A673 (cell line): ENCODE measurements around the gene RPGR. TPM values are rescaled to one million over a fixed set of nuclear protein-coding genes. Genes with fewer than 3 reads are reported as not detected.

Experiments used
- BruUV-seq: library from RNA; stranded (reverse); fragments of 400-500 nt; replicated peaks from 2 replicates; lab custom pipeline; 2021; lab: Mats Ljungman, UMichigan
- CTCF ChIA-PET: fragments of 300-600 bp; sonication (Branson Sonifier 250); formaldehyde crosslinking; loops from one replicate; lab custom pipeline; 2022; ENCODE audit warnings: antibody characterized with exemption; lab: Charles Lee
- POLR2A ChIA-PET: fragments of 300-600 bp; sonication (Branson Sonifier 250); formaldehyde crosslinking; loops from one replicate; lab custom pipeline; 2022; ENCODE audit warnings: antibody characterized with exemption; ENCODE audit not compliant: low non-redundant PET; lab: Charles Lee
- DNase-seq: peaks from one replicate; pipeline ENCODE4 v3.0.0-alpha.2; 2015; ENCODE audit warnings: low spot score
- H3K27ac ChIP-seq: fragments of 200-600 bp; sonication (generic); 2 replicates; pipeline ENCODE4 v1.5.1; 2016; ENCODE audit warnings: mixed run types, low read depth, mild to moderate bottlenecking, mixed read lengths, antibody characterized with exemption, low read length; ENCODE audit not compliant: poor library complexity, severe bottlenecking
- H3K27me3 ChIP-seq: fragments of 200-600 bp; sonication (generic); replicated peaks from 2 replicates; pipeline ENCODE4 v1.6.1; 2017; ENCODE audit warnings: mixed run types, low read depth, mild to moderate bottlenecking, mixed read lengths, antibody characterized with exemption, low read length; ENCODE audit not compliant: insufficient read depth, poor library complexity
- H3K36me3 ChIP-seq: fragments of 200-600 bp; sonication (generic); 2 replicates; pipeline ENCODE4 v1.6.1; 2016; ENCODE audit warnings: mixed run types, mild to moderate bottlenecking, mixed read lengths, antibody characterized with exemption, low read length; ENCODE audit not compliant: insufficient read depth, poor library complexity, severe bottlenecking
- H3K4me1 ChIP-seq: fragments of 200-600 bp; sonication (generic); 2 replicates; pipeline ENCODE4 v1.6.1; 2017; ENCODE audit warnings: mixed run types, mild to moderate bottlenecking, mixed read lengths, antibody characterized with exemption, low read length; ENCODE audit not compliant: insufficient read depth, poor library complexity, severe bottlenecking
- H3K4me3 ChIP-seq: fragments of 200-600 bp; sonication (generic); 2 replicates; pipeline ENCODE4 v1.5.1; 2016; ENCODE audit warnings: low read depth, mixed run types, mild to moderate bottlenecking, mixed read lengths, low read length; ENCODE audit not compliant: poor library complexity, severe bottlenecking
- H3K9me3 ChIP-seq: fragments of 200-600 bp; sonication (generic); 2 replicates; pipeline ENCODE4 v1.6.1; 2016; ENCODE audit warnings: mixed run types, low read depth, mild to moderate bottlenecking, mixed read lengths, antibody characterized with exemption, low read length; ENCODE audit not compliant: poor library complexity, severe bottlenecking
- EZH2 ChIP-seq: fragments of 200-600 bp; sonication (generic); IDR thresholded peaks from 2 replicates; pipeline ENCODE4 v1.6.1; 2017; ENCODE audit warnings: borderline replicate concordance, low read depth, mild to moderate bottlenecking, mixed read lengths, antibody characterized with exemption, low read length; ENCODE audit not compliant: poor library complexity, severe bottlenecking
- intact Hi-C: fragments of 100-400 bp; cut with micrococcal nuclease; formaldehyde crosslinking; loops from one replicate; pipeline ENCODE4 v1.10.0; 2022; ENCODE audit not compliant: unreplicated experiment
- total RNA-seq: library from RNA; stranded (reverse); gene quantifications from 2 replicates; pipeline ENCODE4 v1.2.3, GENCODE V29; 2021
- TF ChIP-seq, protein P1 (sequence below): fragments of 300-800, 200-600 bp; sonication (generic); conservative IDR thresholded peaks from 2 replicates; pipeline ENCODE4 v1.5.1; 2017; ENCODE audit warnings: low read depth, mild to moderate bottlenecking, antibody characterized with exemption, low read length, moderate library complexity, mixed read lengths

The RPGR gene
- total RNA-seq, 1 experiment from 2014 or later, result 15.1 TPM

DNA sequence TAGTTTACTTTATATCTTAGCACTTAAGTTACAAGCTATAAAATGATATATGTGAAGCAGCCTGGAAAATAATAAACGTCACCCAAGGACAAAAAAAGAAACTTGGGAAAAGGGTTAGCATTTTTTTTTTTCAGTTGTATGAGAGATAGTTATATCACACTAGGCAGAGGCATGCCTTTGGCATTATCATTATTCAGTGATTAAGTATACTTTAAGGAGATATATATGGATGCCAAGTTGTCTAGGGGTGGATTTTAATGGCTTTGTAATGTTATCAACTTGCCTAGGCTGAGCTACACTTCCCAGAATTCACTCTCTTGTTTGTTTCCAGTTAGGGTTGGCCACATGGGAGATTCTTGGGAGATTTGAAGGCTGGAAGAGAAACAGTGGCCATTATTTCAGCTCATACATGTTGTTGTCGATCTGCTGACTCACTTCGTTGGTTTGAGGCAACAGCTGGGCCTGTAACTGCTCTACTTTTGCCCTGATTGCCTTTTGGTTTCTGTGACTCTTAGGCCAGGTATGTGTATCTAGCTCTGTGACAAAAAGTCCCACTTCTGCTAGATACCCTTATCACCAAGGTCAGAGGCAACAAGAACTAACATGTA lies 95.1 kb downstream of the RPGR start:
- Histone ChIP-seq H3K36me3 (no peaks in the 10 kb centered on the region), H3K4me1 (no peaks in the 10 kb centered on the region), H3K27me3 (no peaks in the 10 kb centered on the region), H3K4me3 (no peak overlapping the region), H3K27ac (no peak overlapping the region), H3K9me3 (no peaks in the 10 kb centered on the region)
- POLR2A ChIA-PET, result no interaction called here
- no TSS peak for BruUV-seq
- DNase-seq, result no peak
- CTCF ChIA-PET, result no interaction called here
- intact Hi-C loops, result no loop called here
- TF ChIP-seq, protein P1, sequence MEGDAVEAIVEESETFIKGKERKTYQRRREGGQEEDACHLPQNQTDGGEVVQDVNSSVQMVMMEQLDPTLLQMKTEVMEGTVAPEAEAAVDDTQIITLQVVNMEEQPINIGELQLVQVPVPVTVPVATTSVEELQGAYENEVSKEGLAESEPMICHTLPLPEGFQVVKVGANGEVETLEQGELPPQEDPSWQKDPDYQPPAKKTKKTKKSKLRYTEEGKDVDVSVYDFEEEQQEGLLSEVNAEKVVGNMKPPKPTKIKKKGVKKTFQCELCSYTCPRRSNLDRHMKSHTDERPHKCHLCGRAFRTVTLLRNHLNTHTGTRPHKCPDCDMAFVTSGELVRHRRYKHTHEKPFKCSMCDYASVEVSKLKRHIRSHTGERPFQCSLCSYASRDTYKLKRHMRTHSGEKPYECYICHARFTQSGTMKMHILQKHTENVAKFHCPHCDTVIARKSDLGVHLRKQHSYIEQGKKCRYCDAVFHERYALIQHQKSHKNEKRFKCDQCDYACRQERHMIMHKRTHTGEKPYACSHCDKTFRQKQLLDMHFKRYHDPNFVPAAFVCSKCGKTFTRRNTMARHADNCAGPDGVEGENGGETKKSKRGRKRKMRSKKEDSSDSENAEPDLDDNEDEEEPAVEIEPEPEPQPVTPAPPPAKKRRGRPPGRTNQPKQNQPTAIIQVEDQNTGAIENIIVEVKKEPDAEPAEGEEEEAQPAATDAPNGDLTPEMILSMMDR, result no peak
- no peak for TF ChIP-seq EZH2

DNA sequence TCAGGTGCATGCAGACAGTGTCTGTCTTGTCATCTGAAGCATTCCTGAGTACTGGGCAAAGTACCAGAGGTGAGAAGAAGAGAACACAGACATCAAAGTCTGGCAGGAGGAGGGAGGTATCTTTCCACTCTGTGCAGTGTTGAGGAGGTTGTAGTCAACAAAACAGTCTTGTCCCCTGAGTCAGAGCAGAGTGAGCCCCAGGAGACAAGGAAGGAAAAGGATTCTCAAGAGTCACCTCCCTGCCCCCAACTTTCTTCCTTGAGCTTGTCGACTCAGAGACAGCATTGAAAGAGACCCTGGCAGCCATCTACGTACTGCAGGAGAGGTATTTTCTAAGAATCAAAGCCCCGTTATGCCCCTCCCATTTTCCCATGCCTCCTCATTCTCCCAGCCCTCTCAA lies 102.2 kb downstream of the RPGR start:
- H3K27me3 ChIP-seq, result peaks cover 5% of the 10 kb centered on the region
- no TSS peak for BruUV-seq
- no peaks in the 10 kb centered on the region for H3K9me3 ChIP-seq
- no peak overlapping the region for H3K27ac ChIP-seq
- no peak for DNase-seq
- TF ChIP-seq, protein P1, result no peak
- intact Hi-C loops, result no loop called here
- H3K36me3 ChIP-seq, result no peaks in the 10 kb centered on the region
- no peak overlapping the region for H3K4me3 ChIP-seq
- CTCF ChIA-PET, result no interaction called here
- no peaks in the 10 kb centered on the region for H3K4me1 ChIP-seq
- POLR2A ChIA-PET, result no interaction called here

DNA sequence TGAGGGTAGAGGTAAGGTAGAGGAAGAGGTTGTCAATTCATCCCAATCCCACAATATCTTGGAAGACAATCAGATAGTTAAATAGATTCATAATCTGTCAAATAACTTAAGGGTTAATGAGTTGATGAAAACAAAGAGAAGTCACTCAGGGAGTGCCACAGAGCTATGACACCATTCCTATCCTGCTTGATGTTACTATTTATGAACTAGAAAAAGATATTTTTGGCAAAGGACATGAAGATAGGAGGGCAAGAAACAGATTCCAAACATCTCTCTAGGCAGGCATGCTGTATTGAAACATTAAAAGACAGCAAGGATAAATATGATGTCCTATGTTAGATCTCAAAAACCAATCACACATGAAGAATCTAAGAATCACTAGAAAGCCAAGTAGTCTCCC lies 103.1 kb downstream of the RPGR start:
- no TSS peak for BruUV-seq
- intact Hi-C loops, result no loop called here
- ChIA-PET CTCF (no interaction called here), POLR2A (no interaction called here)
- no peak for DNase-seq
- Histone ChIP-seq H3K27ac (no peak overlapping the region), H3K27me3 (peaks cover 5% of the 10 kb centered on the region), H3K4me3 (no peak overlapping the region), H3K4me1 (no peaks in the 10 kb centered on the region), H3K36me3 (no peaks in the 10 kb centered on the region), H3K9me3 (no peaks in the 10 kb centered on the region)
- TF ChIP-seq, protein P1, result no peak
- TF ChIP-seq EZH2, result no peak
